ENCODE results near the gene FNIP2.
"Not testable (repeated sequence)": the region's sequence is repeated elsewhere in the genome, so short reads cannot be mapped to it uniquely, and the experiment has no call there.

Gene FNIP2

DNA sequence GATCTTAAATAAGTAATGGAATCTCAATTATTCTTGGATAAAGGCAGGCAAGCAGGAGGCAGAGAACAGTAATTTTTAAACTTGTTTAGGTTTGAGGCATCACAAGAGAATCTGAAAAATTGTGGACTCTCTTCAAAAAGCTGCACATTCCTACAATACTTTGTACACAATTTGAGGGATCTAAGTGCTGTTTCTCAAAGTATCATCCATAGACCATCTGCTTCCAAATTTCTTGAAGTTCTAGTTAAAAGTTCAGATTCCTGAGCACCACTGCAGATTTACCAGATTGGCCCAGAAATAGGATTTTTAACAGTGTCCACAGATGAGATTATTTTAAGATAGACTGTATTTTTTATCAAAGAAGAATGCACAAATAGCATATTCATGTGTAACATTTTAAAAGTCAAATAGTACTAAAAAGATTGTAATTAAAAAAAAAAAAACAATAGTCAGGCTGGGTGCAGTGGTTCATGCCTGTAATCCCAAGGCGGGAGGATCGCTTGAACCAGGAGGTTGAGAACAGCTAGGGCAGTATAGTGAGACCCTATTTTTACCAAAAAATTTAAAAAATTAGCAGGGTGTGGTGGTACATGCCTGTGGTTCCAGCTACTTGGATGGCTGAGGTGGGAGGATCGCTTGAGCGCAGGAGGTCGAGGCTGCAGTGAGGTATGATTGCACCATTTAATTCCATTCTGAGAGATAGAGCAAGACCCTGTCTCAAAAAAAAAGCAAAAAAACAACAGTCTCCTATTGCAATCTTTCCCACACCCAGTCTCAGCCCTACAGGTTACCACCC, 14.2 kb upstream of the FNIP2 start:
- Histone ChIP-seq H3K4me1 (ENCODE audit: insufficient read depth, insufficient read length) (no peaks in the 10 kb centered on the region), H3K4me3 (ENCODE audit: insufficient read length, low read depth) (no peak overlapping the region), H3K27me3 (ENCODE audit: insufficient read depth, insufficient read length) (no peaks in the 10 kb centered on the region), H3K9ac (ENCODE audit: insufficient read length, low read depth) (no peak overlapping the region), H3K9me3 (ENCODE audit: insufficient read depth, low read length) (0 out of 2 replicates have a peak, but pooled peaks cover 4% of the 10 kb centered on the region), H3K36me3 (ENCODE audit: insufficient read depth, insufficient read length, low read length) (no peaks in the 10 kb centered on the region)
- TF ChIP-seq YY1 (IDR thresholded peaks at IDR 0.05; ENCODE audit: insufficient read depth, insufficient read length), result no peak
- no peak for TF ChIP-seq SUZ12 (IDR thresholded peaks at IDR 0.05; ENCODE audit: extremely low read depth, insufficient read depth, insufficient read length)
- no peak for TF ChIP-seq ZNF274 (IDR thresholded peaks at IDR 0.05; ENCODE audit: low read depth, low read length)
- no peak for DNase-seq (ENCODE audit: low read depth, low spot score)

DNA sequence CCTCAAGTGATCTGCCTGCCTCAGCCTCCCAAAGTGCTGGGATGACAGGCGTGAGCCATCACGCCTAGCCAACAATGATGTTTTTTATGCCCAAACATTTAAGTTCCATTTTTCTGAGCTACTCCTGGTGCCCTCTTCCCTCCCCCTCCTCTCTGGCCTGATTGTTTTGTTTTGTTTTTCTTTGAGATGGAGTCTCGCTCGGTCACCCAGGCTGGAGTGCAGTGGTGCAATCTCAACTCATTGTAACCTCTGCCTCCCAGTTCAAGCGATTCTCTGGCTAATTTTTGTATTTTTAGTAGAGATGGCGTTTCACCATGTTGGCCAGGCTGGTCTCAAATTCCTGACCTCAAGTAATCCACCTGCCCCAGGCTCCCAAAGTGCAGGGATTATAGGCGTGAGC, 13.0 kb upstream of the FNIP2 start:
- H3K9ac ChIP-seq (ENCODE audit: insufficient read length, low read depth); H3K27me3 ChIP-seq (ENCODE audit: insufficient read depth, insufficient read length); H3K4me3 ChIP-seq (ENCODE audit: insufficient read length, low read depth); H3K9me3 ChIP-seq (ENCODE audit: insufficient read depth, low read length); H3K4me1 ChIP-seq (ENCODE audit: insufficient read depth, insufficient read length); H3K36me3 ChIP-seq (ENCODE audit: insufficient read depth, insufficient read length, low read length); DNase-seq (ENCODE audit: low read depth, low spot score): not testable (repeated sequence)

DNA sequence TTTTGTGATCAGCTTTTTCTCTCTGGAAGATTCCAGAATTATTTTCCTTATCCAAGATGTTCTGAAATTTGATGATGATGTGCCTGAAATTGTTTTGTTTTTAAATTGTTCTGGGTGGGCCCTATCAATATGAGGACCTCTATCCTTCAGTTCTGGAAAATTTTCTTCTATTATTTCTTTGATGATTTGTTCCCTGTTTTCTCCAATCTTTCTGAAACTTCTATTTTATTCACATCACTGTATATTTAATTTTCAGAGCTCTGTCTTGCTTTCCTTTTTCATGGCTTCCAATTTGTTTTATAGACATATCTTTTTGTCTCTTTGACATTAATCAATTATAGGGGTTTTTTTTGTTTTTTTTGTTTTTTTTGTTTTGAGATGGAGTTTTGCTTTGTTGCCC, 12.2 kb upstream of the FNIP2 start:
- H3K9me3 ChIP-seq (ENCODE audit: insufficient read depth, low read length), result 0 out of 2 replicates have a peak, but pooled peaks cover 4% of the 10 kb centered on the region
- H3K36me3 ChIP-seq (ENCODE audit: insufficient read depth, insufficient read length, low read length), result no peaks in the 10 kb centered on the region
- DNase-seq (ENCODE audit: low read depth, low spot score), result no peak
- no peak overlapping the region for H3K9ac ChIP-seq (ENCODE audit: insufficient read length, low read depth)
- no peaks in the 10 kb centered on the region for H3K4me1 ChIP-seq (ENCODE audit: insufficient read depth, insufficient read length)
- no peak overlapping the region for H3K4me3 ChIP-seq (ENCODE audit: insufficient read length, low read depth)
- no peaks in the 10 kb centered on the region for H3K27me3 ChIP-seq (ENCODE audit: insufficient read depth, insufficient read length)
- TF ChIP-seq ZNF274 (IDR thresholded peaks at IDR 0.05; ENCODE audit: low read depth, low read length), result no peak
- no peak for TF ChIP-seq SUZ12 (IDR thresholded peaks at IDR 0.05; ENCODE audit: extremely low read depth, insufficient read depth, insufficient read length)
- TF ChIP-seq YY1 (IDR thresholded peaks at IDR 0.05; ENCODE audit: insufficient read depth, insufficient read length), result no peak

DNA sequence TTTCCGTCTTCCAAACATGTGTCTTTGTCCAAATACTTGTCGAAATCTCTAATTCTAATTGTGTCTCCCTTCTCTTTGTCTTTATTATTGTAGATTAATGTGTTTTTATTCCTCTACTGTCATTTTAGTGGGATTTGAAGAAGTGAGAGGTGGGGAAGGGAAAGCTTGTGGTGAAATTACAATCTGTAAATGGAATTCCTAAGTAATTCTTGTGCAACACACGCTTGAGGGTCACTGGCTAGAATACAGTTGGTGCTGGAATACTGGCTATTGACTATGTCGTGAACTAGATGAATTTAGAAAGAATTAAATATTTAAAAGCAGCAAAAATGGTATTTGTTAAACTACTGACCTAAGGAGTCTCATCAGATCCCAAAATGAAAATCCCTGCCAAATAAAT, 10.7 kb upstream of the FNIP2 start:
- H3K27me3 ChIP-seq (ENCODE audit: insufficient read depth, insufficient read length), result no peaks in the 10 kb centered on the region
- no peak overlapping the region for H3K4me3 ChIP-seq (ENCODE audit: insufficient read length, low read depth)
- H3K36me3 ChIP-seq (ENCODE audit: insufficient read depth, insufficient read length, low read length), result no peaks in the 10 kb centered on the region
- H3K9me3 ChIP-seq (ENCODE audit: insufficient read depth, low read length), result 0 out of 2 replicates have a peak, but pooled peaks cover 4% of the 10 kb centered on the region
- TF ChIP-seq SUZ12 (IDR thresholded peaks at IDR 0.05; ENCODE audit: extremely low read depth, insufficient read depth, insufficient read length) (no peak), YY1 (IDR thresholded peaks at IDR 0.05; ENCODE audit: insufficient read depth, insufficient read length) (no peak), ZNF274 (IDR thresholded peaks at IDR 0.05; ENCODE audit: low read depth, low read length) (no peak)
- no peaks in the 10 kb centered on the region for H3K4me1 ChIP-seq (ENCODE audit: insufficient read depth, insufficient read length)
- no peak for DNase-seq (ENCODE audit: low read depth, low spot score)
- no peak overlapping the region for H3K9ac ChIP-seq (ENCODE audit: insufficient read length, low read depth)

GRCh38 chr4:158758703-158759102, 10.1 kb upstream of the FNIP2 start:
- Histone ChIP-seq H3K4me3 (ENCODE audit: insufficient read length, low read depth) (no peak overlapping the region), H3K4me1 (ENCODE audit: insufficient read depth, insufficient read length) (no peaks in the 10 kb centered on the region), H3K9ac (ENCODE audit: insufficient read length, low read depth) (no peak overlapping the region), H3K9me3 (ENCODE audit: insufficient read depth, low read length) (0 out of 2 replicates have a peak, but pooled peaks cover 4% of the 10 kb centered on the region), H3K27me3 (ENCODE audit: insufficient read depth, insufficient read length) (no peaks in the 10 kb centered on the region), H3K36me3 (ENCODE audit: insufficient read depth, insufficient read length, low read length) (no peaks in the 10 kb centered on the region)
- TF ChIP-seq YY1 (IDR thresholded peaks at IDR 0.05; ENCODE audit: insufficient read depth, insufficient read length) (no peak), ZNF274 (IDR thresholded peaks at IDR 0.05; ENCODE audit: low read depth, low read length) (no peak), SUZ12 (IDR thresholded peaks at IDR 0.05; ENCODE audit: extremely low read depth, insufficient read depth, insufficient read length) (no peak)
- DNase-seq (ENCODE audit: low read depth, low spot score), result no peak

- H3K4me3 ChIP-seq (ENCODE audit: insufficient read length, low read depth); H3K27me3 ChIP-seq (ENCODE audit: insufficient read depth, insufficient read length); H3K36me3 ChIP-seq (ENCODE audit: insufficient read depth, insufficient read length, low read length); DNase-seq (ENCODE audit: low read depth, low spot score); H3K9ac ChIP-seq (ENCODE audit: insufficient read length, low read depth); H3K4me1 ChIP-seq (ENCODE audit: insufficient read depth, insufficient read length); H3K9me3 ChIP-seq (ENCODE audit: insufficient read depth, low read length): not testable (repeated sequence)
These were observed 9.3 kb upstream of the FNIP2 start for GRCh38 chr4:158759539-158759938.

GRCh38 chr4:158760866-158761265, 8.0 kb upstream of the FNIP2 start:
- 0 out of 2 replicates have a peak, but pooled peaks cover 4% of the 10 kb centered on the region for H3K9me3 ChIP-seq (ENCODE audit: insufficient read depth, low read length)
- H3K36me3 ChIP-seq (ENCODE audit: insufficient read depth, insufficient read length, low read length), result no peaks in the 10 kb centered on the region
- no peak overlapping the region for H3K9ac ChIP-seq (ENCODE audit: insufficient read length, low read depth)
- H3K4me3 ChIP-seq (ENCODE audit: insufficient read length, low read depth), result no peak overlapping the region
- TF ChIP-seq SUZ12 (IDR thresholded peaks at IDR 0.05; ENCODE audit: extremely low read depth, insufficient read depth, insufficient read length), result no peak
- no peak for TF ChIP-seq ZNF274 (IDR thresholded peaks at IDR 0.05; ENCODE audit: low read depth, low read length)
- no peak for TF ChIP-seq YY1 (IDR thresholded peaks at IDR 0.05; ENCODE audit: insufficient read depth, insufficient read length)
- no peak for DNase-seq (ENCODE audit: low read depth, low spot score)
- H3K4me1 ChIP-seq (ENCODE audit: insufficient read depth, insufficient read length), result no peaks in the 10 kb centered on the region
- no peaks in the 10 kb centered on the region for H3K27me3 ChIP-seq (ENCODE audit: insufficient read depth, insufficient read length)
